ENCODE data around the gene ERCC6.

GRCh38 chr10:49550563-49550962 lies 11.6 kb upstream of the ERCC6 start:
- no peak for TF ChIP-seq POLR2A (IDR thresholded peaks at IDR 0.05; ENCODE audit: low read depth, low read length)
- no peak for TF ChIP-seq TAF1 (IDR thresholded peaks at IDR 0.05; ENCODE audit: low read depth, low read length)

Measured in GM12891 (cell line).